ENCODE measurements around the gene VASN. TPM values are rescaled to one million over a fixed set of nuclear protein-coding genes. Genes with fewer than 3 reads are reported as not detected.

The VASN gene
- total and polyA plus RNA-seq, 2 donors from 2014 or later = 75.7 to 82.7 TPM

GRCh38 chr16:4353675-4354074 lies 18.0 kb upstream of the VASN start:
- Histone ChIP-seq H3K9ac (ENCODE audit: low read length in 3 of 3) (no peak overlapping the region), H3K36me3 (ENCODE audit: control insufficient read depth in 2 of 3, insufficient read depth in 3 of 3, low read length in 3 of 3) (no peaks in the 10 kb centered on the region), H3K27ac (ENCODE audit: low read depth in 2 of 2, low read length in 2 of 2) (no peak overlapping the region), H3K4me3 (ENCODE audit: low read length in 3 of 3) (no peak overlapping the region), H3K4me1 (ENCODE audit: control insufficient read depth in 2 of 3, insufficient read depth in 2 of 3, low read depth in 1 of 3, low read length in 3 of 3) (peaks cover 0 to 4% (median 0%) of the 10 kb centered on the region in 3 donors), H3K27me3 (ENCODE audit: control insufficient read depth, insufficient read depth, low read length) (no peaks in the 10 kb centered on the region), H3K9me3 (ENCODE audit: control insufficient read depth in 2 of 3, insufficient read depth in 1 of 3, low read length in 3 of 3) (no peaks in the 10 kb centered on the region)
- no peak for DNase-seq
- FAIRE-seq = no peak
- no peak for TF ChIP-seq CTCF (IDR thresholded peaks at IDR 0.05; ENCODE audit: borderline replicate concordance, extremely low read depth, insufficient read depth)
- intact Hi-C loops (cut with DNase I) = no loop called here

- no peaks in the 10 kb centered on the region for H3K36me3 ChIP-seq (ENCODE audit: control insufficient read depth in 2 of 3, insufficient read depth in 3 of 3, low read length in 3 of 3)
- intact Hi-C loops (cut with DNase I) = no loop called here
- no peak for DNase-seq
- no peak for TF ChIP-seq CTCF (IDR thresholded peaks at IDR 0.05; ENCODE audit: borderline replicate concordance, extremely low read depth, insufficient read depth)
- no peak overlapping the region for H3K27ac ChIP-seq (ENCODE audit: low read depth in 2 of 2, low read length in 2 of 2)
- H3K4me3 ChIP-seq (ENCODE audit: low read length in 3 of 3) = no peak overlapping the region
- no peaks in the 10 kb centered on the region for H3K27me3 ChIP-seq (ENCODE audit: control insufficient read depth, insufficient read depth, low read length)
- peaks cover 0 to 4% (median 0%) of the 10 kb centered on the region in 3 donors for H3K4me1 ChIP-seq (ENCODE audit: control insufficient read depth in 2 of 3, insufficient read depth in 2 of 3, low read depth in 1 of 3, low read length in 3 of 3)
- H3K9me3 ChIP-seq (ENCODE audit: control insufficient read depth in 2 of 3, insufficient read depth in 1 of 3, low read length in 3 of 3) = no peaks in the 10 kb centered on the region
- H3K9ac ChIP-seq (ENCODE audit: low read length in 3 of 3) = no peak overlapping the region
- no peak for FAIRE-seq
Observed at GRCh38 chr16:4354512-4355409, 16.9 kb upstream of the VASN start.

GRCh38 chr16:4356820-4357219 lies 14.8 kb upstream of the VASN start:
- Histone ChIP-seq H3K9me3 (ENCODE audit: control insufficient read depth in 2 of 3, insufficient read depth in 1 of 3, low read length in 3 of 3) (no peaks in the 10 kb centered on the region), H3K27me3 (ENCODE audit: control insufficient read depth, insufficient read depth, low read length) (no peaks in the 10 kb centered on the region), H3K36me3 (ENCODE audit: control insufficient read depth in 2 of 3, insufficient read depth in 3 of 3, low read length in 3 of 3) (peaks cover 0 to 2% (median 0%) of the 10 kb centered on the region in 3 donors), H3K4me1 (ENCODE audit: control insufficient read depth in 2 of 3, insufficient read depth in 2 of 3, low read depth in 1 of 3, low read length in 3 of 3) (no peaks in the 10 kb centered on the region), H3K27ac (ENCODE audit: low read depth in 2 of 2, low read length in 2 of 2) (no peak overlapping the region), H3K4me3 (ENCODE audit: low read length in 3 of 3) (no peak overlapping the region), H3K9ac (ENCODE audit: low read length in 3 of 3) (no peak overlapping the region)
- FAIRE-seq (no peak), DNase-seq (no peak)
- intact Hi-C loops (cut with DNase I) = no loop called here
- no peak for TF ChIP-seq CTCF (IDR thresholded peaks at IDR 0.05; ENCODE audit: borderline replicate concordance, extremely low read depth, insufficient read depth)
